ENCODE measurements around the gene RAD9A. TPM values are rescaled to one million over a fixed set of nuclear protein-coding genes. Genes with fewer than 3 reads are reported as not detected.

RAD9A gene
- total and polyA plus RNA-seq, 9 of the 15 experiments (the other 6 are each of a cell fraction or from before 2014, with no cell fraction given) = 1.4 to 41.2 (median 16.1) TPM

GRCh38 chr11:67379061-67380058 lies 12.4 kb upstream of the RAD9A start (continued):
- TF ChIP-seq ATF1 (CRISPR knock-in tag; IDR thresholded peaks at IDR 0.05) (no peak), ATF1 (tag; IDR thresholded peaks at IDR 0.05) (peak; percentile 48; the same call in 1 of the 2 replicates), ZNF124 (CRISPR knock-in tag; IDR thresholded peaks at IDR 0.05) (no peak), MIER1 (IDR thresholded peaks at IDR 0.05; ENCODE audit: low read depth) (no peak), HMBOX1 (IDR thresholded peaks at IDR 0.05) (no peak), KLF16 (IDR thresholded peaks at IDR 0.05) (no peak), CCNT2 (IDR thresholded peaks at IDR 0.05; ENCODE audit: borderline replicate concordance, extremely low read depth, insufficient read length, low read depth, low read length) (peak; percentile 62), THAP12 (CRISPR knock-in tag; IDR thresholded peaks at IDR 0.05) (no peak), PHB (CRISPR knock-in tag; IDR thresholded peaks at IDR 0.05) (no peak), TEAD4 (IDR thresholded peaks at IDR 0.05; ENCODE audit: low read length) (no peak), TEAD4 (CRISPR knock-in tag; IDR thresholded peaks at IDR 0.05; ENCODE audit: borderline replicate concordance) (no peak), ZNF780A (CRISPR knock-in tag; IDR thresholded peaks at IDR 0.05) (no peak), ZBTB11 (CRISPR knock-in tag; IDR thresholded peaks at IDR 0.05) (0 out of 6 replicates have a peak, but pooled peaks of 1 of the 3 experiments have one; percentile 18), ZNF592 (IDR thresholded peaks at IDR 0.05) (peak; percentile 93), ZNF165 (CRISPR knock-in tag; IDR thresholded peaks at IDR 0.05; ENCODE audit: borderline replicate concordance) (0 out of 2 replicates have a peak, but pooled peaks have one; percentile 18)
